Thymus (tissue), 11 donors: Measurements from ENCODE around the gene VWA2. TPM values are rescaled to one million over a fixed set of nuclear protein-coding genes. Genes with fewer than 3 reads are reported as not detected.

Experiments
- DNase-seq, 9 donors: peaks; one replicate each; pipeline ENCODE4 v3.0.0-alpha.2; 2013; ENCODE audit warnings: low spot score in 9 of 9, low read depth in 6 of 9, missing footprints in 1 of 9
- H3K27ac ChIP-seq, 2 donors: one replicate each; pipeline ENCODE4 v1.5.1; 2013; ENCODE audit warnings: control low read depth in 1 of 2, low read depth in 1 of 2, low read length in 1 of 2, mild to moderate bottlenecking in 1 of 2, moderate library complexity in 1 of 2
- H3K27me3 ChIP-seq, 2 donors: one replicate each; pipeline ENCODE4 v1.5.1; 2013; ENCODE audit warnings: low read length in 1 of 2; ENCODE audit not compliant: control insufficient read depth in 2 of 2, insufficient read depth in 1 of 2
- H3K36me3 ChIP-seq, 2 donors: one replicate each; pipeline ENCODE4 v1.5.1; 2013; ENCODE audit warnings: low read length in 1 of 2, mild to moderate bottlenecking in 1 of 2, moderate library complexity in 1 of 2; ENCODE audit not compliant: control insufficient read depth in 2 of 2, insufficient read depth in 2 of 2
- H3K4me1 ChIP-seq, 2 donors: one replicate each; pipeline ENCODE4 v1.5.1; 2013; ENCODE audit warnings: low read length in 2 of 2; ENCODE audit not compliant: control insufficient read depth in 2 of 2, insufficient read depth in 2 of 2
- H3K4me3 ChIP-seq, 2 donors: one replicate each; pipeline ENCODE4 v1.5.1; 2013; ENCODE audit warnings: low read length in 2 of 2, control low read depth in 1 of 2, mild to moderate bottlenecking in 1 of 2
- H3K9me3 ChIP-seq, 2 donors: one replicate each; pipeline ENCODE4 v1.5.1; 2013; ENCODE audit warnings: low read length in 1 of 2, mild to moderate bottlenecking in 1 of 2; ENCODE audit not compliant: control insufficient read depth in 2 of 2, insufficient read depth in 1 of 2
- WGBS: extraction: QIAGEN DNeasy Blood & Tissue Kit; methylation state at CpG from one replicate; pipeline ENCODE4 v1.1.7; 2013; 5-methylcytosine and 5-hydroxymethylcytosine counted together
- polyA plus RNA-seq: library from polyadenylated mRNA; stranded (reverse); fragments of 200-250 nt; gene quantifications from one replicate; pipeline ENCODE4 v1.2.3, GENCODE V29; 2013
- total RNA-seq: library from RNA; stranded (reverse); fragments of 120-200 nt; gene quantifications from one replicate; pipeline ENCODE4 v1.2.4, GENCODE V29; 2013
- donor health status: healthy.

Gene VWA2
- total and polyA plus RNA-seq, 2 donors = 0.46 to 7.0 TPM

GRCh38 chr10:114311496-114312209, 72.6 kb downstream of the VWA2 start:
- 90% methylated on average over 13 of the region's 13 CpGs for WGBS
- H3K27ac ChIP-seq = no peak overlapping the region
- no peak for DNase-seq

GRCh38 chr10:114313139-114313538, 74.1 kb downstream of the VWA2 start:
- Histone ChIP-seq H3K4me3 (no peak overlapping the region), H3K36me3 (no peaks in the 10 kb centered on the region), H3K27ac (no peak overlapping the region), H3K27me3 (no peaks in the 10 kb centered on the region), H3K4me1 (no peaks in the 10 kb centered on the region), H3K9me3 (no peaks in the 10 kb centered on the region)
- DNase-seq = no peak
- WGBS = 96% methylated on average over 9 of the region's 9 CpGs

More at GRCh38 chr10:114311496-114312209, 72.6 kb downstream of the VWA2 start:
- Histone ChIP-seq H3K27me3 (no peaks in the 10 kb centered on the region), H3K9me3 (no peaks in the 10 kb centered on the region), H3K4me3 (no peak overlapping the region), H3K4me1 (no peaks in the 10 kb centered on the region), H3K36me3 (no peaks in the 10 kb centered on the region)

- Histone ChIP-seq H3K9me3 (no peaks in the 10 kb centered on the region), H3K27ac (no peak overlapping the region), H3K4me1 (no peaks in the 10 kb centered on the region), H3K27me3 (no peaks in the 10 kb centered on the region), H3K36me3 (no peaks in the 10 kb centered on the region), H3K4me3 (no peak overlapping the region)
- 93% methylated on average over 11 of the region's 11 CpGs for WGBS
- no peak for DNase-seq
These were observed 74.8 kb downstream of the VWA2 start for GRCh38 chr10:114313866-114314265.

- H3K4me1 ChIP-seq = no peaks in the 10 kb centered on the region
- DNase-seq = no peak
- H3K4me3 ChIP-seq = no peak overlapping the region
- H3K27ac ChIP-seq = no peak overlapping the region
- WGBS = 96% methylated on average over 22 of the region's 22 CpGs
- H3K27me3 ChIP-seq = no peaks in the 10 kb centered on the region
- no peaks in the 10 kb centered on the region for H3K9me3 ChIP-seq
- no peaks in the 10 kb centered on the region for H3K36me3 ChIP-seq
These were observed 76.7 kb downstream of the VWA2 start for GRCh38 chr10:114315566-114316420.

GRCh38 chr10:114316744-114317143, 77.7 kb downstream of the VWA2 start:
- H3K27me3 ChIP-seq = no peaks in the 10 kb centered on the region
- no peaks in the 10 kb centered on the region for H3K4me1 ChIP-seq
- no peak for DNase-seq
- H3K27ac ChIP-seq = no peak overlapping the region
- no peak overlapping the region for H3K4me3 ChIP-seq
- 97% methylated on average over 5 of the region's 5 CpGs for WGBS
- H3K36me3 ChIP-seq = no peaks in the 10 kb centered on the region
- H3K9me3 ChIP-seq = no peaks in the 10 kb centered on the region

GRCh38 chr10:114319406-114320248, 80.6 kb downstream of the VWA2 start:
- Histone ChIP-seq H3K9me3 (no peaks in the 10 kb centered on the region), H3K4me3 (no peak overlapping the region), H3K27me3 (no peaks in the 10 kb centered on the region), H3K27ac (no peak overlapping the region), H3K36me3 (no peaks in the 10 kb centered on the region), H3K4me1 (no peaks in the 10 kb centered on the region)
- no peak for DNase-seq
- 95% methylated on average over 18 of the region's 18 CpGs for whole genome bisulfite sequencing

- Histone ChIP-seq H3K4me1 (no peaks in the 10 kb centered on the region), H3K9me3 (no peaks in the 10 kb centered on the region), H3K27ac (peak overlapping the region in 1 of 2 donors; percentile 68), H3K27me3 (no peaks in the 10 kb centered on the region), H3K36me3 (no peaks in the 10 kb centered on the region), H3K4me3 (no peak overlapping the region)
- DNase-seq = no peak
- 91% methylated on average over 23 of the region's 23 CpGs for WGBS
These were observed 81.4 kb downstream of the VWA2 start for GRCh38 chr10:114320249-114321116.

GRCh38 chr10:114322344-114322743, 83.3 kb downstream of the VWA2 start:
- Histone ChIP-seq H3K9me3 (no peaks in the 10 kb centered on the region), H3K27me3 (no peaks in the 10 kb centered on the region), H3K27ac (no peak overlapping the region), H3K36me3 (no peaks in the 10 kb centered on the region), H3K4me1 (no peaks in the 10 kb centered on the region), H3K4me3 (no peak overlapping the region)
- no peak for DNase-seq
- 98% methylated on average over 5 of the region's 5 CpGs for WGBS
